CD4-positive, alpha-beta T cell treated with Interleukin-21 for 1 hour (primary cell): ENCODE results near the gene CSF1R.
"Not testable (repeated sequence)": the region's sequence is repeated elsewhere in the genome, so short reads cannot be mapped to it uniquely, and the experiment has no call there.

Source experiments
- DNase-seq: peaks from one replicate; pipeline ENCODE4 v3.0.0-alpha.2; 2020

Gene CSF1R

DNA sequence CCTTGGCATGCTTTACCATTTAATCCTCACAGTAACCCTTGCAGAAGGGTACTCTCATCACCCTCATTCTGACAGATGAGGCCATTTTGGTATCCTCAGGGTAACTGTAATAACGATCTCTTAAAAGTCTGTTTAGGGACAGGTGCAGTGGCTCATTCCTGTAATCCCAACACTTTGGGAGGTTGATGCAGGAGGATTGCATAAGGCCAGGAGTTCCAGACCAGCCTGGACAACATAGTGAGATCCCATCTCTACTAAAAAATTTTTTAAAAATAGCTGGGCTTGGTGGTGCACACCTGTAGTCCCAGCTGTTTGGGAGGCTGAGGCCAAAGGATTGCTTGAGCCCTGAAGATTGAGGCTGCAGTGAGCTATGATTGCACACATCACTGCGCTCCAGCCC, 31.8 kb downstream of the CSF1R start:
- no peak for DNase-seq

DNA sequence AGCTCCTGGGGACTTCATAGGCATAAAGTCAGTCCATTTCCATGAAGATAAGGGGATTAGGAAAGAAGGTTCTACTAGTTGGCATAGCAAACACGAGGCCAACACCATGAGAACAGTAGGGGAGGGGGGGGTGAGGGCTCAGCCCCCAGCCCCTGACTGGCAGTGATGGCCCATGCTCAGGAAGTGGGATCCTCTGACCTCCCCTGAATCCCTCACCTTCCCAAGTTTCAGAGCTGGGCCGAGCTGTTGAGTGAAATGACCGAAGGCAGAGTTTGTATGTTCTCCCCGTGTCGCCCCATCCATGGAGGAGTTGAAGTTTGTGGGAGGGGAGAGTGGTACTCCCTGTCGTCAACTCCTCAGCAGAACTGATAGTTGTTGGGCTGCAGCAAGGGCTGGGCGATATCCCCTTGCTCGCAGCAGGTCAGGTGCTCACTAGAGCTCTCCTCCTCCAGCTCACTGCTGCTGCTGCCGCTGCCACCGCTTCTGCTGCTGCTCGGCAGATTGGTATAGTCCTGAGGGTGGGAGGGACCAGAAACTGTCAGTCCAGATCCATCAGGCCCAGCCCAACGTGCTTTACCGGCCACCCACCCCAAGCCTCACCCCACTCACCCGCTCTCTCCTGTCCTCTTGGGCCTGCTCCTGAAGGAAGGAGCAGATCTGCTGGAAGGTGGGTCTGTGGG, 32.5 kb downstream of the CSF1R start:
- no peak for DNase-seq

DNA sequence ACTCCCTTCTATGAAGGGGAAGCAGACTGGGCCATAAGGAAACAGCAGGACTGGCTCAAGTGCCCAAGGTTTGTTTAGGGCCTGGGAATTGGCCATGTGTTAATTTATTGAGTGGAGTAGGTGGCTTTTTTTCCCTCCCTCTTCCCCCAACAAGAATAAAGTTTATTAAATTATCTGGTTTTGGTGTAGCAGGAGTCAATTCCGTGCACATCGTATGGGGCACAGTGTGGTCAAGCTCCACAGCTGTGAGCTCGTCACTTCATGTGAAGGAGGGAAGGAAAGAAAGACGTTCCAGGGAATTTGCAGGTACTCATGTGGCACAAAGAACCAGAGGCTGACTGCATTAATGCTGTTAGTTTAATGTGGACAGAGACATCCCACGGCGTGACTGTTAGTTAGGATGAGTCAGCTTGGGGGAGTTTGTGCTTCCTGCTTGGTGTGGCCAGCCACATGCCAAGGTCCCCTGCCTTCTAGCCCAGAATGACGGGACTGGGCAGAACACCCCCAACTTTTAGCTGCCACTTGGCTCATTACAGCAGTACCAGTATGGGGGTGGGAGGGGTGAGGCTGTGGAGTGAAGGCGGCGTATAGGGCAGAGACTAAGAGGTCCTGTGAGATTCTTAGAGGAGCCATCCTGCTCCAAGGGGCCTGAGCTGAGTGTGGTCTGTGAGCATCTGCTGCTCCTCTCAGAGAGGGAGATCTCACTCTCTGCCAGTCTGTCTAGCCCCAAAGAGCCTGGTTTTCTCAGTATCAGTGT, 33.2 kb downstream of the CSF1R start:
- no peak for DNase-seq

DNA sequence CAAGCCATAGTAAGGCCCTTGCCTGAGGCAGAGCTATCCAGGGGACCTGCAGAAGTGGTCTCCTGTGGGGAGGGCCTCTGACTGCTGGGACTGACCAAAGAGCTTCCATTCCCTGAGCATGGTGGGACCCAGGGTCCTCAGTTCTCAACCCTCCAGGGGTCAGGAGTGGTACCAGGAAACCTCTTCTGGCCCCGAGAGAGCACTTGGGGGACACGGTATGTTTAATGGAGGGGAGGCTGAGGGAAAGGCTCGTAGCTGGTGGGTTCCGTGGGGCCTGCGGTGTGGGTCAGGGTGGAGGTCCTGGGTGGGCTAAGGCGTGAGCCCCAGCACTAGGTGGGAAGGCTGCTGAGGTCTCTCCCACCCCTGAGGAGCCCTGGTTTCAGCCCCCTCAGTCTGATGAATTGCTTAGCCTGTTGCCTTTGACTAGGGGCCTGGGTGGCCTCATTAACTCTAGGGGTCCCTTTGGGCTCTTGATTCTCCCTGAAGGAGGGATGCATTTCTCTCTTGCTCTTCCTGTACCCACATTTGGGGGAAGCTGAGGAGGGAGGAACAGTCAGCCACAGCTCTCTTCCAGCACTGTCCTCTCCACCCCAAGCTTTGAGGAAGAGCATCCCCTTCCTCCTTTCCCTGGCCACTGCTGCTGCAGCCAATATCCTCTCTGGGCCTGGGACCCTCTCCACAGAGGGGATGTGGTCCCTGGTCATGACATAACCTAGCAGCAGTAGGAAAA, 34.0 kb downstream of the CSF1R start:
- DNase-seq, result no peak

DNA sequence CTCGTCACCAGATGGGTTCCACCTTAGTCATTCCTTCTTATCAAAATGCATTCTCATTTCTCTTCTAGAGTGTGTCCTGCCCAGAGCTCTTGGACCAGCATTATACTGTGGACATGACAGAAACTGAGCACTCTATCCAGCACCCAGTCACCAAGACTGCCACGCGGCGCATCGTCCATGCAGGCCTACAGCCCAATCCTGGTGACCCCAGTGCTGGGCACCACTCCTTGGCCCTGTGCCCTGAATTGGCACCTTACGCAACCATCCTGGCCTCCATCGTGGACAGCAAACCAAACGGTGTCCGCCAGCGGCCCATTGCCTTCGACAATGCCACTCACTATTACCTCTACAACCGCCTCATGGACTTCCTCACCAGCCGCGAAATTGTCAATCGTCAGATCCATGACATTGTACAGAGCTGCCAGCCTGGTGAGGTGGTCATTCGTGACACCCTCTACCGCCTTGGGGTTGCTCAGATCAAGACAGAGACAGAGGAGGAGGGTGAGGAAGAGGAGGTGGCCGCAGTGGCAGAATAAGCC, 34.6 kb downstream of the CSF1R start:
- DNase-seq, result no peak

DNA sequence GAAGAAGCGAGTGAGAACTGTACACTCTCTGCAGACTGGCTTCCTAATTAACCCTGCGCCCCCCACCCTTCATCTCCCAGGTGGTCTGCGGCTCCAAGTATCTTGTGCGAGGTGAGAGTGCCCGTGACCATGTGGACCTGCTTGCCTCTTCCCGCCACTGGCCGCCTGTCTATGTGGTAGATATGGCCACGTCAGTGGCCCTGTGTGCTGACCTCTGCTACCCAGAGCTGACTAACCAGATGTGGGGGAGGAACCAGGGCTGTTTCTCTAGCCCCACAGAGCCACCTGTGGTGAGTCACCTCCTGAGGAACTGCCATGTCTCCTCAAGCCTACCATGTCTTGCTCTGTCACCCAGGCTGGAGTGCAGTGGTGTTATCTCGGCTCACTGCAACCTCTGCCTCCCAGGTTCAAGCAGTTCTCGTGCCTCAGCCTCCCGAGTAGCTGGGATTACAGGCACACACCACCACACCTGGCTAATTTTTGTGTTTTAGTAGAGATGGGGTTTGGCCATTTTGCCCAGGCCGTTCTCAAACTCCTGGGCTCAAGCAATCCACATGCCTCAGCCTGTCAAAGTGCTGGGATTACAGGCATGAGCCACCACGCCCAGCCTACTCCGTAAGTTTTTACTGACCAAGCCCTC, 36.1 kb downstream of the CSF1R start:
- not testable (repeated sequence) for DNase-seq

DNA sequence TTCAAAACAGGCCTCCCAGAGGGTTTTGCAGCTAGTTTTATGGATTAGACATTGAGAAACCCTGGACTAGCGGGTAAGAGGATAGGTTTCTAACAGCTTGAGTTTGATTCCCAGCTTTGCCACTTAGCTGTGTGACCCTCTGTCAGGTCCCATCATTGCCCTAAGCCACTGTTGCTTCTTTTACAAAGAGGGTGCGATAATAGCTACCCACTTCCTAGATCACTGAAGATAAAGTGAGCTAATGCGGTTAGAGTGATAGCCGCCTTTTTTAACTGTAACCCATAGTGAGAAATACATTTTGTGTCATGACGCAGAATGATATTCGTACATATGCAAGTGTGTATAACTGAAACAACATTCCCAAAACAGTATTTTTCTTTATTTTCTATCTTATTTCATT, 40.3 kb downstream of the CSF1R start:
- DNase-seq, result peak; percentile 51

DNA sequence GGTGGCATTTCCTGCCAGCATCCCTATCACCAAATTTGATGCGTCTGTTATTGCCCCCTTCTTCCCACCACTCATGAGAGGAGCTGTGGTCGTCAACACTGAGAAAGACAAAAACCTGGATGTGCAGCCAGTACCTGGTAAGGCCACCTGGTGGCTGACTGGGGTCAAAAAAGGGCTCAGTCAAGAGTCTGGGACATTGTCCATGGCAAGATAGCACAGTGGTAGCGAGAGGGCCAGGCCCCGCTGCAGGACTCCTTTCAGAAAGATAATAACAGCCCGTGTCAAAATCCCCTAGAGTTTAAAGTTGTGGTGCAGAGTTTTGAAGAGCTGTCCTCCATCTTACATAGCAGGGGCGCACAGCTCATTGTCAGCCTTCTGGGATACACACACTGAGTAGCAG, 40.8 kb downstream of the CSF1R start:
- no peak for DNase-seq

DNA sequence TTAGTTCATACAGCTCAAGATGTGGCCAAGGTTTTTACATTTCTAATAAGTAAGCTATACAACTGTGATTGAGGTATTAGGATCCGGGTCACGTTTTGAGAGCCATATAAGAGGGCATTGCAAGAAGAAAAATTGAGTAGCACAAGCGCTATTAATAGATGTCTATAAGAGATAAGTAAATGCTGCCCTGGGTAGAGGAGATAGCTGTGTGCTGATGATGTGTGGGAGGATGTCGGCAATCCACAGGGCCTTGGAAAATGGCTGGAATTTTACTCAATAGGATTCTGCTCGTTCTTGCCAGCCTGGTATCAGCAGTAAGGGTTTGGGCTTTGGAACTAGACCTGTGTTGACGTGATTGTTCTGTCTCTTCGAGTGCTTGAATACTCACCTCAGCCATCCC, 41.6 kb downstream of the CSF1R start:
- no peak for DNase-seq

DNA sequence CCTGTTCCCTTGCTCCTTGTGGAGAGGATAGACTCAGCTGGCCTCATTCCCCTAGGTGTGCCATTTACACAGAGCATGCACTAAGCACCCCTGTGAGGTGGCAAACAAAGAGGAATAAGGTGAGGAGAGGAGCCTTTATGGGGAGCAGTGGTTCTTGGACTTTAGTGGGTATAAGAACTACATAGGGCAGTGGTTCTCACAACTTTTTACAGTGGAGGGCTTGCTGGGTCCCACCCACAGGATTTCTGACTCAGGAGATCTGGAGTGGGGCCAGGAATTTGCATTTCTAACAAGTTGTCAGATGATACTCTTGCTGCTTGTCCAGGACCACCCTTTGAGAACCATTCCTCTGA, 42.0 kb downstream of the CSF1R start:
- no peak for DNase-seq

DNA sequence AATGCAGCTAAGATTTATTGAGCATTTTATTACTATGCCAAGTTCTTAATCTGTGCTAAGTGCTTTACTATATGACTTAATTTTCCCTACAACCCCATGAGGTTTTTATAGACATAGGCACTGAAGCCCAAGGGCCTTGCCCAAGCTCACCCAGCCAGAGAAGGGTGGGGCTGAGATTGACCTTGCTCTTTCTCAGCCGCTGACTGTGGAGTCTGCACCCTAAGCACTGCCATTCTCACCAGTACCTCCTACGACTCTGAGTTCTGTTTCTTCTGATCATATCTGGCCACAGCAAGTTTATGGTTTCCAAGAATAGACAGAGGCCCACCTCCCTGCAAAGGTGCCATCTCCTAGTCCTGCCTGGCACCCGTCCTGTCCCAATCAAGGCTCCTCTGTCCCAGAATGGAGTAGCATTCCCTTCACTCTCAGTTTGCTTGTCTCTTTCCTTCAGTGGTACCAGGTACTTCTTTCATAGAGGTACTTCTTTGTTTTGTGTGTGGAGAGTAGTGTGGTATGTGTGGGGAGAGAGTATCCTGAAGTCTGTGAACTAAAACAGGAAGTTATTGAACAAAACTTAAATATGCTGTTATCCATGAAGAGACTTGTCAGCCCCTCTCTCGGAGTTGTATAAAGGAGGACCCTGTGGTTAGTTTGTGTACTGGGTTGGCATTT, 42.6 kb downstream of the CSF1R start:
- DNase-seq, result no peak

DNA sequence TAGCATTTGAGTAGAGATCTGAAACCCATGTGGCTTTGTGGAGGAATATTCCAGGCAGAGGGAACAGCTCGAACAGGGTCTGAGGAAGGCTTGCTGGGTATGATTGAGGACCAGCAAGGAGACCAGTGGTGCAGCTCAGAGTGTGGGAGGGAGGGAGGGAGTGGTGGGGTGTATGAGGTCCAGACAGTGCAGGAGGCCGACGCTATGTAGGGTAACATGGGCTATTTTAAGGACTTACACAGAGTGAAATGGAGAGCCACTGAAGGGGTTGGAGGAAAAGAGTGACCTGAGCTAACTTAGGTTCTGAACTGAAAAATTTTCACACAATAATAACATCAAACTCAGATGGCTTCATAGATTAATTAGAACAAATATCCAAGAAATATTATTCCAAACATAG, 43.9 kb downstream of the CSF1R start:
- DNase-seq, result no peak

DNA sequence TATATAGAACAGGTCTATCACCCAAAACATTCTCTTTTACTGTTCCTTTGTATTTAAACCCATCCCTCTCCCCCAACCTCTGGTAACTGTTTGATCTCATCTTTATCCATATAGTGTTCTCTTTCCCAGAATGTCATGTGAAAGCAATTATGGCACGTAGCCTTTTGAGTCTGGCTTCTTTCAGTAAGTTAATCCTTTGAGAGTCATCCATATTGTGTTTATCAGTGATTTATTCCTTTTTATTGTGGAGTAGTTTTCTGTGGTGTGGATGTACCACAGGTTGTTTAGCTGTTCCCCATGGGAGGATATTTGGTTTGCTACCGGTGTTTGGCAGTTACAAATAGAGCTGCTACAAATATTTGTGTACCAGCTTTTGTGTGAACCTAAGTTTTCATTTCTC, 47.8 kb downstream of the CSF1R start:
- no peak for DNase-seq

DNA sequence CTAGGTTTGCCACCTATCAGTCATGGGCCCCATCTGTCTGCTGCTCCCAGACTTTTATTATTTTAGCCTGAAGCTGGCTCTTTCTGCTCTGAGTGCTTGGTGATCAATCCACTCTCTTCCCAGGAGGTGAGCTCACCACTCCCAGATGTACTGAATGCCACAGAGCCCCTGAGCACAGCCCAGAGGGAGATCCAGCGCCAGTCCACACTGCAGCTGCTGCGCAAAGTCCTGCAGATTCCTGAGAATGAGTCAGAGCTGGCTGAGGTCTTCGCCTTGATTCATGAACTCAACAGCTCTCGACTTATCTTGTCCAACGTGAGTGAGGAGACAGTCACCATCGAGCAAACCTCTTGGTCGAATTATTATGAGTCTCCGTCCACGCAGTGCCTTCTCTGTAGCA, 49.8 kb downstream of the CSF1R start:
- no peak for DNase-seq

DNA sequence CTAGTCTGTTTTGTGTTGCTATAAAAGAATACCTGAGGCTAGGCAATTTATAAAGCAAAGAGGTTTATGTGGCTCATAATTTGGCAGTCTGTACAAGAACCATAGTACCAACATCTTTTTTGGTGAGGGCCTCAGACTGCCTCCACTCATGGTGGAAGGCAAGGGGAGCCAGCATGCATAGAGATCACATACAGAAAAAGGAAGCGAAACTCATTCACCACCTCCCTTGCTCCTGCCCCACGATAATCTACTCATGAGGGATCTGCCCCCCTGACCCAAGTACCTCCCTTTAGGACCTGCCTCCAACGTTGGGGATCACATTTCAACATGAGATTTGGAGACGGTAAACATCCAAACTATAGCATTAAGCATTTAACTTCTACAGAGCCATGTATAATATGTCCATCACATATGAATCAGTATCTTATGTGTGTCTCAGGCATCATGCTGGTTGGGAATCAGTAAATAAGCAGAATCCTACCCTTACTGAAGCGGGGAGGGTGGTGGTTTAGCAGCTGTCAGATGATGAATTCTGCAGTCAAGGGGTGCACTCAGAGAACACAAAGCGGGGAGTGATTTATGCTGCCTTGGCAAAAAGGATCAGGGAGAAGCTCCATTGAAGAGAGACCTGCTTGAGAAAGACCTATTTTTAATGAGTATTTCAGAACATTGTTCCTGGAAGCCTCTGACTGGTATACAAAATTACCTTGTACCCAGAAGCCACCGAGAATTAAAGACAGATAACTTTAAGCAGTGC, 51.0 kb downstream of the CSF1R start:
- no peak for DNase-seq

DNA sequence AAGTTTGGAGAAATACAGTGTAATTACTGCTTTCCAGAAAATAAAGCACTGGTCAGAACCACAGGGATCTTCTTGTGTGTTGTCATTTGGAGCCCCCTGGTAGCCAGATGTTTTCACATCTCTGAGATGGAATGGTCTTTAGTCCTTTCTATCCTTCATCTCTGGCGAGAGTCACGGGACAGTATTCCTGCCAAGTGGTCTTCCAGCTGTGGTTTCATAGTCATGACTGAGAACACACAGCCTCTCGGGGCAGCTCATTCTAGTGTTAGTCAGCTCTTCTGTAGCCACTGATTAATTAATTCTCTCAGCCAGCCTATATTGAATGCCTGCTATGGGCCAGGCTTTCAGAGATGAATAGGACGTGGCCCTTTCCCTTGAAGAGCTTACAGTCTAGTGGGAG, 51.7 kb downstream of the CSF1R start:
- no peak for DNase-seq

DNA sequence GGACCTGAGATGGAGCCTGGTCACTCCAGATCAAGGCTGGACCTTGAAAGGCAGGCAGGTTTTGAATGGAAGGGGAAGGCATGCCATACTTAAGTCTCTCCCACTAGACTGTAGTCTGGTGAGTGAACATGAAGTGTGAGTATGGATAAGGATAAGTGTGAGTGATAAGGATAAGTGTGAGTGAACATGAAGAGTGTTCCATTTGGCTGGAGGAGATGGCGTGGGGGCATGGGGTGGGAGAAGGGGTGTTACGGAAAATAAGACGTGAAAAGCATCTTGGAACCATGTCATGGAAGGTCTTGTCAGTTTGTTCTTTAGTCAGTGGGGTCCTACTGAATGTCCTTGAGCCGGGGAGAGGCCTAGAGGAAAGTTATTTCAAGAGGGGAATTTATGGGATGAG, 53.0 kb downstream of the CSF1R start:
- DNase-seq, result no peak

DNA sequence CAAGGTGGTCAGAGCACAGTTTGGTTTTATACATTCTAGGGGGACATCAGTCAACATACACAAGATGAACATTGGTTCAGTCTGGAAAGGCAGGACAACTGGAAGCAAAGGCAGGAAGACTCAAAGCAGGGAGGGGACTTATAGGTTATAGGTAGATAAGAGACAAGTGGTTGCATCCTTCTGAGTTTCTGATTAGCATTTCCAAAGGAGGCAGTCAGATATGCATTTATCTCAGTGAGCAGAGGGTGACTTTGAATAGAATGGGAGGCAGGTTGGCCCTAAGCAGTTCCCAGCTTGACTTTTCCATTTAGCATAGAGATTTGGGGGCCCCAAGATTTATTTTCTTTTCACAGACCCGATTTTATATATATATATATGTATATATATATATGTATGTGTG, 58.3 kb downstream of the CSF1R start:
- not testable (repeated sequence) for DNase-seq

DNA sequence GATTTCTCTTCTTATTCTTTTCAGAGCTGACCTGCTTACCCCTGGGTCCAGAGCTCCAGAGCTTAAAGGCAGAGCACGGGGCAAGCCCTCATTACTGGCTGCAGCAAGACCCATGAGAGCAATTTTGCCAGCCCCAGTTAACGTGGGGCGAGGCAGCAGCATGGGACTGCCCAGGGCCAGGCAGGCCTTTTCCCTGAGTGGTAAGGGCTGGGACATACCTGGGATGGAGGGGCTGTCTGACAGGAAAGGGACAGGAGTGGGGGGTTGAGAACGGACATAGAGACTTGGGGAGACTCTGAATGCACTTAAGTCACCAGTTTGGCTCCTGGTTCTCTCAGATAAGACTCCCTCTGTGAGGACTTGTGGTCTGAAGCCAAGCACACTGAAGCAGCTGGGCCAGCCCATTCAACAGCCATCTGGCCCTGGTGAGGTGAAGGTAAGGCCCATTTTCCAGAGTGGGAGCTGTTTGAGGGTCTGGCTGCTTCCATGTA, 59.6 kb downstream of the CSF1R start:
- DNase-seq, result no peak

DNA sequence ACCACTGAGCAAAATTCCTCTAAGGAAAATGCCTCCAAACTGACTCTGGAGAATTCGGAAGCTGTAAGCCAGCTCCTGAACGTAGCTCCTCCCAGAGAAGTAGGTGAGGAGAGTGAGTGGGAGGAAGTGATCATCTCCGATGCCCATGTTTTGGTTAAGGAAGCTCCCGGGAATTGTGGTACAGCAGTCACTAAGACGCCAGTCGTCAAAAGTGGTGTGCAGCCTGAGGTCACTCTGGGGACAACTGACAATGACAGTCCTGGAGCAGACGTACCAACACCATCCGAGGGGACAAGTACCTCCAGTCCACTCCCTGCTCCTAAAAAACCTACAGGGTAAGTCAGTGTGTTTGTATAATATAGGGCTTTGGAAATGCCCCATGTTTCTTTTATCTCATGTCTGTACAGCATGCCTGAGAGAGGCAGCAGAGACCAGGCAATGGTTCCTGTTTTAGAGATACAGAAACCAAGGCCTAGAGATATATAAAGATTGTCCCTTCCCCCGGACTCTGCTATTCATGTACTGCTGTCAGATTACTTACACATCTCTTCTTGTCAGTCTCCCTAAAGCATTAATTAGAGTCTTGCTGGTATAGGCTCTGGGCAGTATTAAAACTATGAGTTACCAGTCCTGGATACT, 61.9 kb downstream of the CSF1R start:
- DNase-seq, result no peak

DNA sequence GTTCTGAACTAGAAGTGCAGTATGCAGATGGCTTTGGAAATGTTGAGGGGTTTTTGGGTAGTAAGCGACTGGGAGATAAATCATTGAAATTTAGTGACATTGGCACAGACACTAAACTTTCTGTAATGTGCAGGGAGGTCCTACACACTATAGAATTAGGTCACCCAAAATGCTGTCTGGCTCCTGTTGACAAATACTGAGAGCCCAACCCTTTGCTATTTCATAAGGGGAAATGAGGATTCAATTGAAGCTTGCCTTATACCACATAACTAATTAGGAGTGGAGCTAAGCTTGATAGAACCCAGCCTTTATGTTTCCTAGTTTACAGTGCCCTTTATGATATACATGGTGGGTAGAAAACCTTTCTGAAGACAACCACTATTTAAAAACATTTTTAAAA, 63.2 kb downstream of the CSF1R start:
- DNase-seq, result no peak
